DLD1 (cell line): Measurements from ENCODE around the gene ZSWIM3.

Experiments used
- in situ Hi-C: cut with HindIII; loops from 2 replicates; pipeline ENCODE4 v1.10.0; 2017; ENCODE audit warnings: low sequenced_read_pairs

Gene ZSWIM3

GRCh38 chr20:45908084-45908483, 50.7 kb downstream of the ZSWIM3 start:
- in situ Hi-C loops, result no loop called here

- in situ Hi-C loops, result no loop called here
Measured at GRCh38 chr20:45909336-45909808, 52.0 kb downstream of the ZSWIM3 start.

- in situ Hi-C loops, result no loop called here
Measured at GRCh38 chr20:45909817-45910669, 52.6 kb downstream of the ZSWIM3 start.

- in situ Hi-C loops, result no loop called here
Measured at GRCh38 chr20:45910670-45911485, 53.5 kb downstream of the ZSWIM3 start.

GRCh38 chr20:45911486-45912343, 54.3 kb downstream of the ZSWIM3 start, which contains the start of gene PLTP:
Gene PLTP (minus strand): TSS chr20:45912155. CDS start chr20:45911452, 703 bp downstream.
- in situ Hi-C loops, result no loop called here

GRCh38 chr20:45912344-45912682, 54.9 kb downstream of the ZSWIM3 start:
- in situ Hi-C loops, result no loop called here

- in situ Hi-C loops, result no loop called here
Measured at GRCh38 chr20:45913116-45913515, 55.7 kb downstream of the ZSWIM3 start.

GRCh38 chr20:45917790-45918141, 60.4 kb downstream of the ZSWIM3 start:
- in situ Hi-C loops, result no loop called here

GRCh38 chr20:45918182-45918737, 60.8 kb downstream of the ZSWIM3 start:
- in situ Hi-C loops, result no loop called here

GRCh38 chr20:45918779-45919537, 61.5 kb downstream of the ZSWIM3 start:
- in situ Hi-C loops, result no loop called here

GRCh38 chr20:45919542-45920399, 62.4 kb downstream of the ZSWIM3 start:
- in situ Hi-C loops, result no loop called here

- in situ Hi-C loops, result no loop called here
Measured at GRCh38 chr20:45920462-45921336, 63.3 kb downstream of the ZSWIM3 start.

- in situ Hi-C loops, result no loop called here
Measured at GRCh38 chr20:45921337-45922189, 64.1 kb downstream of the ZSWIM3 start.

GRCh38 chr20:45924391-45925261, 67.2 kb downstream of the ZSWIM3 start:
- in situ Hi-C loops, result loop anchor here (25.0 kb wide), 1 partner anchor 112 kb away; the partner anchor contains the start of gene UBE2C

GRCh38 chr20:45925821-45926506, 68.5 kb downstream of the ZSWIM3 start:
- in situ Hi-C loops, result loop anchor here (25.0 kb wide), 1 partner anchor 114 kb away; the partner anchor contains the start of gene UBE2C
